HG02610 (cell line): ENCODE measurements around the gene COL16A1.
A peak's percentile ranks its signal among the peaks of the same experiment; 100 is the strongest.

Source experiments
- ATAC-seq: cut with Tn5 transposase; IDR thresholded peaks from one replicate; pipeline ENCODE4 v1.9.1; 2021; ENCODE audit warnings: mild to moderate bottlenecking, moderate library complexity; ENCODE audit not compliant: unreplicated experiment

COL16A1 gene

DNA sequence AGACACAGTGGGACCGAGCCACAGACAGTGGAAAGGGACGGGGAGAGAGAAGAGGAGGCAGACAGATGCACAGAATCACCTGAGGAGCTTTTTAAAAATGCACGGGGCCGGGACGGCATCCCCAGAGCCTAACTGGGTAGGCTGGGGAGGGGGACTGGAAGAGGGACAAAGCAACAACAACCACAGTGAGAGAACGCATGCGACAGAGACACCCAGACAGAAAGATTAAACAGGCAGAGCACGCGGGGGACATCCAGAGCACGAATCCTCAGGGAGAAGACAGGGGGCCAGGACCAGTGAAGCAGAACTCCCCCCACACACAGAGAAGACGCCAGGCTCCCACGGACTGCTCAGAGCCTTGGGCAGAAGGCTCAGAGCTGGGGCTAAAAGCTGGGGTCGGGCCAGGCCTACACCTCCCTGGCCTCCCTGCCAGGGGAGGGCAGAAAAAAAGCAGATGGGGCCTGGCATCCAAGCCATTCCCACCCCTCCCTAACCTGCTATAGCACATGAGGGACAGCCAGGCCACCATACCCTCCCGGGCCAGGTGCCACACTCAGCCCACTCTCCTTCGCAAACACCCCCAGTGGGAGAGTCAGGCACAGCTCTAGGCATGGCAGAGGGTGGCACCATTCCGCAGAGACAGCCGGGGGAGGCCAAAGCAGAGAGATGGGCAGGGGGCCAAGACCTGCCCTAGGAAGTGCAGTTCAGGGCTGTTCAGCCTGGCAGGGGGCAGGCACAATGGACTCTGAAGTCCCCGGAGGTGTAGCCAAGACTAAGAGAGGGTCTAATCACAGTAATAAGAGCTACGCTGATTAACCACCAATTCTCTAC lies 29.8 kb upstream of the COL16A1 start:
- ATAC-seq, result no peak

DNA sequence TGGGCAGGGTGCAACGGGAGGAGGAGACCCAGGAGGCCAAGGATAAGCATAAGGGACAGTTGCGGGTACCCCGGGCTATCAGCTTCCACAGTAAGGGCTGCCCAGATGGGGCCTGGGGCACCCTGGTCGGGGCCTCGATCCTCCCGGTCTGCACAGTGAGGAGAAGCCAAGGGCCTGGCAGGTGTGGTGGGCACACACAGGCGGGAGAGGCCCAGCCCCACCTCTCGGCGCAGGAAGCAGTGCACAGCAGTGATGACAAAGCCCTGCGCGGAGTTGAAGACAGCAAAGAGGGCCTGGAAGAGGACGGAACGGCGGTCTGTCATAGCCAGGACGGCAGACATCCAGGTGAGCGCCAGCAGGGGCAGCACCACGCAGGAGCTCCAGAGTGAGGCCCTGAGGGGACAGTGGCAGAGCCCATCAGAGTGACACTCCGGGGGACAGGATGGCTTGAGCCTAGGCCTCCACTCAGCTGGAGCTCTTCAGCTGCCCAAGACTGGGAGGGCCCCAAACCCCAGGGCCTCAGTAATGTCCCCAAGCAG lies 29.0 kb upstream of the COL16A1 start:
- no peak for ATAC-seq

DNA sequence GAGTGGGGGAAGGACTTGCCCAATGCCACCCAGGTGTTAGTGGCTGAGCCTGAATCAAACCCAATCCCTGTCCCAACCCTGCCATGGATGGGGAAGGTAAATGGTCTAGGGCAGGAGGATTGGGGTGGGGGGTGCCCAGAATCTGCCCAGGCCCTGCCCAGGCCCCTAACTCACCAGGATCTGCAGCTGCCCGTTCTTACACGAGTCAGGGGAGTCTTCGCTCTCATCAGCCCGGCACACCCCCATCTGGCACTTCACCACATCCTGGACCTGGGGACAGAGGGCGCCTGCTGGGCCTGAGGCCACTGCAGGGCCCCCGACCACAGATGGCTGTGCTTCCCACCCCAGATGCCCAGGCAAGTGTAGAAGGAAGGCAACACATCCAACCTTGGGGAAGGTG lies 28.5 kb upstream of the COL16A1 start:
- no peak for ATAC-seq

GRCh38 chr1:31731049-31731565 lies 27.3 kb upstream of the COL16A1 start:
- ATAC-seq, result no peak

DNA sequence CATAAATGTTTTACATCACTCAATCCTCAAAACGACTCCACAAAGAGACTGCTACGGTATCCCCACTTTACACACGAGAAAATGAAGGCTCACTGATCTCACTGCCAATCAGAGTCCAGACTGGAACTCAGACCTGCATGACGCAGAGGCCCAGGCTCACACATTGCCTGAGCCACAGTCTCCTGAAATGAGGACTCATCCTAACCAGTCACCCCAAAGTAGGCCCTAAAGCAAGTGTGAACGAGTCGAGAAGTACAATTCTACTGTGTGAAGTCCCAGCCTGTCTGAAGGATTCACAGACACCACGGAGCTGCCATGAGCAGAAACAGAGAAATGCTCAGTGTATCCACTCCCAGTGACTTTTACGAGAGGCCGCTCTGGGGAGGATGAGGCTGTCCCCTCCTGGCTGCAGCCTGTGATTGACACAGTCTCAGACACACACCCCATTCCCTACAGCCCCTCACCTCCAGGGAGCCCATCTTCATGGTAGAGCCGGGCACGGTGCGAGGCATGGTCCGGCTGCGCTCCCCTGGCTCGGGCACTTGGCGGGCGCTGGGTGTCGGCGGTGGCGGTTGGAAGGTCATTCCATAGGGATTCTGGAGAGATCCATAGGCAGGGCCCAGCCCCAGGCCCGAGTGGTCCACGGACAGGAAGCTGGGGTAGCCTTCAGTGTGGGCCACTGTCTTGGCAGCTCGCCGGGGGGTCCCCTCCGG lies 26.7 kb upstream of the COL16A1 start:
- no peak for ATAC-seq

DNA sequence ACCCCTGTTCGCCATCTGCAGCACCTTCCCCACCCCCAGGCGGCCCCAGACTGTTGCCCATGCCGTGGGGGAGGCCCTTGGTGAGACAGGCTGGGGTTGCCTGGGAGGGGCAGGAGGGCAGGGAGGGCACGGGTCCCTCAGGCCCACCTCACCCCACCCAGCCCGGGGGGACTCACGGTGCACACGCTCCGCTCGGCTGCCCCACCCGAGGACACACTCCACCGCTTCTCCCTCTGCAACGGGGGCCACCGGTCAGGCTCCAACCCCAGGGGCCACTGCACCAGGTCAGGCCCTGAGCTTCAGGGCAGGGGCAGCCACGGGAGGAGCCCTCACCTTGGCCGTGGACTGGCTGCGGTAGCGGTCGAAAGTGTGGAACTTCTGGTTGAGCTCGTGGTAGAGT lies 24.0 kb upstream of the COL16A1 start:
- no peak for ATAC-seq

GRCh38 chr1:31727195-31727594 lies 23.4 kb upstream of the COL16A1 start:
- ATAC-seq, result no peak

GRCh38 chr1:31726715-31727114 lies 22.9 kb upstream of the COL16A1 start:
- no peak for ATAC-seq

- ATAC-seq, result no peak
These were observed 22.1 kb upstream of the COL16A1 start for GRCh38 chr1:31725777-31726535.

GRCh38 chr1:31725134-31725533 lies 21.3 kb upstream of the COL16A1 start:
- ATAC-seq, result no peak

GRCh38 chr1:31723828-31724359 lies 20.1 kb upstream of the COL16A1 start:
- ATAC-seq, result no peak

DNA sequence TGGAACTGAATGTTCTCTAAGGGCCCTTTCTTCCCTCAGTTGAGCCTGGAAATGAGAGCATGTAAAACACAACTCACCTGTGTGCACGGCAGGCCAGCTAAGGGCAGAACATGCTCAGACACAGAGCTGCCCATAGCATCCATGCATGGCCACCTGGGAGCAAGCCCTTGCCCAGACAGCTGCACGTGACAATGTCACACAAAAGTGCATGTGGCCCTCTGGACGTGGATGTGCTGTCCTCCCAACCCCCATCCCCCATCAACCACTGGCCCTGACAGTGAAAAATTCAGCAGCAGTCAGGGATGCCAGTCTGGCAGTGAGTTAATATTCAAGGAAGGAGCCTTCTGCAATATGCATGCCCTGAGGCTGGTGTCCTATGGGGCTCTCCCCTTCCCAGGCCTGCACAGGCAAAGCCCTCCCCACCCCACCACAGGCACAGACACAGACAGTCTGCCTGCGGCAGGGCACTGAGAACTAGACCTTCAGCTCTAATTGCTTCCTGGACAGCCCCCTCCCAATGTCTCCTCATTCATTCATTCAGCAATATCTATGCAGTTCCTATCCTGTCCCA lies 14.6 kb upstream of the COL16A1 start:
- ATAC-seq, result no peak

DNA sequence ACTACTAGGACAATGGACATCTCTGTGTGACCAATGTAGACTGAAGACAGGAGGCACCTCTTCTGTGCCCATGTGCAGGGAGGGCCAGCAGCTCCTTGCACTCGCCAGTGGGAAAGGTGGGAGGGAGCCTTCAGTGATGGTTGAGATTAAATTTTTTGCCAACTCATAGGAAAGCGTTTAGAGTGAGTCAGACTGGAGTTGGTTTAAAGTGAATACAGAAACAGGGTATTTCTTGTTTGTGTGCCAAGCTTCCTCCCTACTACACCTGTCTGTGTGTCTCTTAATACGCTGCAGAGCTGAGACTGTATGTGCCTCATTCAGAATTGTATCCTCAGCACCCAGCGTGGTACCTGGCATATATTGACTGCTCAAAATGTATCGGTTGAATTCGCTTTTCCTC lies 13.5 kb upstream of the COL16A1 start:
- no peak for ATAC-seq

GRCh38 chr1:31715873-31716220 lies 12.0 kb upstream of the COL16A1 start:
- no peak for ATAC-seq

DNA sequence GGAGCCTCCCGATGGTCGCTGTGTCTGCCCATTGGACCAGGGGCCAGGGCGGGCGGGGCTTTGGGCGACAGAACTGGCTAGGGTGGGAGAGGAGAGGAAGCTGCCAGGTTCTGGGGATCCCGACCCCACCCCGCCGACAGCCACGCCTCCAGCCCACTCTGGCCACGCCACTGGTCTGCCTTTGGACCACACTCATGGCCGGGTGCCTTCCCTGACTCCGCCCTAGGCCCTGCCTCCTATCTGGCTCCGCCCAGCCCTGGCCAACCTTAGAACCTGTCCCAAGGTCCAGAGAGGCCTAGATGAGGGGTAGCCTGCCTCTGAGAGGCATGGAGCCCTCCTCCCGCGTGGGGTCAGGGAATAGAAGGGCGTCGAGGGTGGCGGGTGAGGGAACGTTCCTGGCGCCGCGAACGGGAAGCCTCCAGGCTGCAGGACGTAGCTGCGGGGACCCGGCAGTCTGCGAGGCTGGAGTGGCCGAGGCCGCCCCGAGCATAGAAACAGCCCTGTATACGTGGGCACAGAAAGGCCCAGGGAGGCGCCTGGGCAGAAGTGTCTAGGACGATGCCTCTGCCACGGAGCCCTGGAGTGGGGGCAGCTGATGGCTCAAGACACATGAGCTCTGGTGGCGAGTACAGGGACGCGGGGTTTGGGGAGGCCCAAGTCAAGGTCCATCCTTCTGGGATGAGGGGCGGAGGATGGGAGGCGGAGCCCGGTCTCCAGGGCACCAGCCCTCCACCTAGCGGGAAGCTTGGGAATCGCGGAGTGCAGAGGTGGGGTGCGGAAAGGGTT lies 11.5 kb upstream of the COL16A1 start:
- peak; percentile 52 for ATAC-seq

DNA sequence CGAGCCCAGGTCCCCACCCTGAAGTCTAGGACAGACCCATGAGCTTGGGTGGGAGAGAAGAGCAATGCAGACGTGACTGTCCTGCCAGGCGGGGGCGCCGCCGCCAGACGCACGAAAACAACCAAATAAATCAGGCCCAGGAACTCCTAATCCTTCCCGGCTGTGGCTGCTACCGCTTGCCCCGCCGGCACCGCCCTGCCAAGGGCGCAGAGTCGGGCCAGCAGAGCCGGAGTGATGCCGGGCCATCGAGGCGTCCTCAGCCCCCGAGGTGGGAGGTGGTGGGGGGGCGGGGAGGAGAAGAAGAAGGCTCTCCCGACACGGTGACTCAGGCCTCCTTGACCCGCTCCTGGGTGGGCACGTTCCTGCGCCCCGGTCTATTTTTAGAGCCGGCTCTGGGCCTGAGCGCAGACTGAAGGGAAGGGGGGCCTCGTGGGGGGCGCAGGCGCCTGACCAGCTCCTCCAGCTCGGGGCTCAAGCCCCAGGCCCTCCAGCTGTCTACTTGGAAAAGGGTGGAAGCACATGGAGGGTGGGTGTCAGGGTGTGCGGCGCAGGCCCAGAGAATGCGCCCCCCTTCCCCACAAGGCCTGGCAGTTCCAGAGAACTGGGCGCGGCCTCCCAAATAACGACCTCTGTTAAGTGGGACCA lies 10.7 kb upstream of the COL16A1 start:
- ATAC-seq, result no peak

GRCh38 chr1:31712630-31713029 lies 8.8 kb upstream of the COL16A1 start:
- ATAC-seq, result no peak

DNA sequence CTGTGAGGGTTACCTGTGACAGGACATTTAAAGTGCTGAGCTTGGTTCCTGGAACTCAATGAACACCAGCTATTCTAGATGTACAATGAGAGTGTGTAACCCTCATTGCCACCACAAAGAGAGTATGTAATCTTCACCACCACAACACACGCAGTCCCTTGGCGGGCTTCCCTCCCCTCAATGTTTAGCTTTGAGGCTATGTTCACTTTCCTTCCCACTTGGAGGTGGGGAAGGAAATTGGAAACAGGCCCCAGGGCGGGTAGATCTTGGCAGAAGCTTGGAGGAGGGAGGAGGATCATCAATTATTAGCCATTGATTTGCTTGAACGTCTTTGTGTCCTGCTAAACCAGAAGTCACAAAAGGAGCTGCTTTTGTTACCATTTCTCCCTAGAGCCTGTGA lies 8.3 kb upstream of the COL16A1 start:
- no peak for ATAC-seq

GRCh38 chr1:31708324-31708723 lies 4.5 kb upstream of the COL16A1 start:
- ATAC-seq, result no peak
